H1 (cell line): ENCODE measurements around the gene ADPRHL1.

Experiments
- CREB1 ChIP-seq: IDR thresholded peaks from 2 replicates; pipeline ENCODE4 v1.6.1; 2012; ENCODE audit warnings: inconsistent platforms
- EP300 ChIP-seq, 2 experiments: IDR thresholded peaks; 1 replicate in 1 of 2; 2 replicates in 1 of 2; pipeline ENCODE4 v1.6.1; 2011 to 2012; ENCODE audit warnings: low read depth in 2 of 2, low read length in 2 of 2, mild to moderate bottlenecking in 2 of 2, borderline replicate concordance in 1 of 2, inconsistent platforms in 1 of 2, moderate library complexity in 1 of 2
- SIN3A ChIP-seq, 2 experiments: IDR thresholded peaks in 1 of 2; conservative IDR thresholded peaks in 1 of 2; 2 replicates each; pipeline ENCODE4 v1.6.1; 2011 to 2012; ENCODE audit warnings: low read length in 2 of 2, improper control_type of control experiment in 1 of 2, low read depth in 1 of 2, mild to moderate bottlenecking in 1 of 2
- SUZ12 ChIP-seq: fragments of 200-600 bp; sonication (generic); IDR thresholded peaks from 2 replicates; pipeline ENCODE4 v1.6.1; 2012; ENCODE audit warnings: mild to moderate bottlenecking, inconsistent platforms, low read length, moderate library complexity, mixed read lengths
- TF ChIP-seq, protein P1 (sequence below), 3 experiments: IDR thresholded peaks; 1 replicate in 2 of 3; 2 replicates in 1 of 3; pipeline versions ENCODE4 v1.5.1 to v1.6.1; 2011; ENCODE audit warnings: low read length in 3 of 3, mild to moderate bottlenecking in 3 of 3, inconsistent platforms in 2 of 3, low read depth in 1 of 3, moderate library complexity in 1 of 3; ENCODE audit not compliant: insufficient read depth in 1 of 3; ENCODE audit errors: control extremely low read depth in 1 of 3

DNA sequence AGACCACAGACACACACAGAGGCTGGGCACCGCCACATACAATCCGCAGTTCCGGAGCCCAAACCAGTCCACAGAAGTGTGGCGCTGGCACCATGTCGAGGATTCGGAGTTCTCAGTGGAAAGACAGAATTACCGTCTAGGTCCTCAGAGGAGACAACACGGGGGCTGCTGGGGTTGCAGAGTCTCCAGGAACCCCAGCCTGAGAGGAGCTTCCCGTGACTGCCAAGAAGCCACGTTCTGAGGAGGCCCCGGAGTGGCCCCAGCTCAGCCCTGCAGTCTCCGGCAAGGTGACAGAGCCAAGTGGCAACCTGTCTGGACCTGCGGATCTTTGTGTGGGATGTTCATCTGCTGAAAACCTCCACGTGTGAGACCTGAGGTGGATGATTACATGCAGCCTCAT, 7.3 kb upstream of the ADPRHL1 start:
- TF ChIP-seq, protein P1, sequence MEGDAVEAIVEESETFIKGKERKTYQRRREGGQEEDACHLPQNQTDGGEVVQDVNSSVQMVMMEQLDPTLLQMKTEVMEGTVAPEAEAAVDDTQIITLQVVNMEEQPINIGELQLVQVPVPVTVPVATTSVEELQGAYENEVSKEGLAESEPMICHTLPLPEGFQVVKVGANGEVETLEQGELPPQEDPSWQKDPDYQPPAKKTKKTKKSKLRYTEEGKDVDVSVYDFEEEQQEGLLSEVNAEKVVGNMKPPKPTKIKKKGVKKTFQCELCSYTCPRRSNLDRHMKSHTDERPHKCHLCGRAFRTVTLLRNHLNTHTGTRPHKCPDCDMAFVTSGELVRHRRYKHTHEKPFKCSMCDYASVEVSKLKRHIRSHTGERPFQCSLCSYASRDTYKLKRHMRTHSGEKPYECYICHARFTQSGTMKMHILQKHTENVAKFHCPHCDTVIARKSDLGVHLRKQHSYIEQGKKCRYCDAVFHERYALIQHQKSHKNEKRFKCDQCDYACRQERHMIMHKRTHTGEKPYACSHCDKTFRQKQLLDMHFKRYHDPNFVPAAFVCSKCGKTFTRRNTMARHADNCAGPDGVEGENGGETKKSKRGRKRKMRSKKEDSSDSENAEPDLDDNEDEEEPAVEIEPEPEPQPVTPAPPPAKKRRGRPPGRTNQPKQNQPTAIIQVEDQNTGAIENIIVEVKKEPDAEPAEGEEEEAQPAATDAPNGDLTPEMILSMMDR (IDR thresholded peaks at IDR 0.05; ENCODE audit: control extremely low read depth in 1 of 3, insufficient read depth in 1 of 3, low read depth in 1 of 3, low read length in 3 of 3): no peak
- TF ChIP-seq EP300 (IDR thresholded peaks at IDR 0.05; ENCODE audit: borderline replicate concordance in 1 of 2, low read depth in 2 of 2, low read length in 2 of 2): no peak
- no peak for TF ChIP-seq SUZ12
- TF ChIP-seq SIN3A (conservative IDR thresholded peaks at IDR 0.05 in 1 of 2, IDR thresholded peaks at IDR 0.05 in 1 of 2; ENCODE audit: low read depth in 1 of 2, low read length in 2 of 2): no peak
- no peak for TF ChIP-seq CREB1
